Prostate gland (tissue), 2 donors: Measurements from ENCODE around the gene TXNL4A. TPM values are rescaled to one million over a fixed set of nuclear protein-coding genes. Genes with fewer than 3 reads are reported as not detected.

Experiments
- DNase-seq: peaks from one replicate; pipeline ENCODE4 v3.0.0-alpha.2; 2019; ENCODE audit warnings: low spot score
- H3K27ac ChIP-seq, 2 donors: fragments of 200-600 bp; sonication (generic); 2 replicates each; pipeline ENCODE4 v1.5.1; 2017 to 2019
- H3K27me3 ChIP-seq: fragments of 200-600 bp; sonication (generic); replicated peaks from 2 replicates; pipeline ENCODE4 v1.5.1; 2019; ENCODE audit not compliant: insufficient read depth
- H3K36me3 ChIP-seq, 2 donors: fragments of 200-600 bp; sonication (generic); 1 replicate in 1 of 2; 2 replicates in 1 of 2; pipeline versions ENCODE4 v1.5.1 to v1.8.1; 2017 to 2019
- H3K4me1 ChIP-seq: fragments of 200-600 bp; sonication (generic); replicated peaks from 2 replicates; pipeline ENCODE4 v1.5.1; 2019
- H3K4me3 ChIP-seq, 2 donors: fragments of 200-600 bp; sonication (generic); 2 replicates each; pipeline ENCODE4 v1.5.1; 2017 to 2019
- H3K9me3 ChIP-seq: fragments of 200-600 bp; sonication (generic); 2 replicates; pipeline ENCODE4 v1.5.1; 2017
- CTCF ChIP-seq, 4 experiments: fragments of 200-600 bp in 2 of 4; fragments of 450-650 bp in 2 of 4; sonication (generic) in 2 of 4; IDR thresholded peaks; 1 replicate in 3 of 4; 2 replicates in 1 of 4; pipeline ENCODE4 v1.5.1; 2016 to 2019; ENCODE audit warnings: antibody characterized with exemption in 4 of 4, mild to moderate bottlenecking in 2 of 4, moderate library complexity in 2 of 4
- POLR2A ChIP-seq: fragments of 450-650 bp; IDR thresholded peaks from one replicate; pipeline ENCODE4 v1.6.1; 2016; ENCODE audit warnings: antibody characterized with exemption, mild to moderate bottlenecking
- POLR2AphosphoS5 ChIP-seq: sonication (generic); formaldehyde crosslinking; IDR thresholded peaks from one replicate; pipeline ENCODE4 v1.6.1; 2017; ENCODE audit warnings: antibody characterized with exemption
- WGBS: methylation state at CpG from one replicate; pipeline ENCODE4 v1.1.5; 2018; 5-methylcytosine and 5-hydroxymethylcytosine counted together
- intact Hi-C: fragments of 100-400 bp; cut with DNase I; formaldehyde crosslinking; loops from one replicate; pipeline ENCODE4 v1.14.2; 2022
- total RNA-seq, 2 donors: library from RNA; depleted of rRNA; stranded (reverse); fragments of >200 nt; gene quantifications; one replicate each; pipeline ENCODE4 v1.1.0, GENCODE V29; 2016

The TXNL4A gene
- total RNA-seq, 2 donors from 2014 or later = 25.4 to 35.2 TPM

GRCh38 chr18:79945118-79946042 lies 43.0 kb downstream of the TXNL4A start:
- H3K36me3 ChIP-seq = no peaks in the 10 kb centered on the region
- DNase-seq = no peak
- intact Hi-C loops = loop anchor here (10.0 kb wide), 1 partner anchor 261 kb away; no protein-coding TSS in a partner anchor
- no peaks in the 10 kb centered on the region for H3K27me3 ChIP-seq
- peaks cover 13% of the 10 kb centered on the region for H3K4me1 ChIP-seq
- TF ChIP-seq CTCF (IDR thresholded peaks at IDR 0.05) (no peak), POLR2AphosphoS5 (no peak), POLR2A (no peak)
- no peaks in the 10 kb centered on the region for H3K9me3 ChIP-seq
- H3K27ac ChIP-seq = no peak overlapping the region
- H3K4me3 ChIP-seq = no peak overlapping the region
- WGBS = 72% methylated on average over 17 of the region's 17 CpGs

GRCh38 chr18:79944746-79945117 lies 43.6 kb downstream of the TXNL4A start:
- TF ChIP-seq CTCF (IDR thresholded peaks at IDR 0.05) (no peak), POLR2AphosphoS5 (no peak), POLR2A (no peak)
- Histone ChIP-seq H3K27ac (no peak overlapping the region), H3K9me3 (no peaks in the 10 kb centered on the region), H3K4me1 (peaks cover 8% of the 10 kb centered on the region), H3K4me3 (no peak overlapping the region), H3K36me3 (no peaks in the 10 kb centered on the region), H3K27me3 (no peaks in the 10 kb centered on the region)
- no peak for DNase-seq
- intact Hi-C loops = loop anchor here (10.0 kb wide), 1 partner anchor 260 kb away; no protein-coding TSS in a partner anchor
- 71% methylated on average over 3 of the region's 3 CpGs for WGBS

- Histone ChIP-seq H3K27me3 (no peaks in the 10 kb centered on the region), H3K4me3 (no peak overlapping the region), H3K4me1 (peaks cover 8% of the 10 kb centered on the region), H3K9me3 (no peaks in the 10 kb centered on the region), H3K27ac (no peak overlapping the region), H3K36me3 (no peaks in the 10 kb centered on the region)
- intact Hi-C loops = loop anchor here (10.0 kb wide), 1 partner anchor 259 kb away; no protein-coding TSS in a partner anchor
- DNase-seq = no peak
- TF ChIP-seq CTCF (IDR thresholded peaks at IDR 0.05) = no peak
- no peak for TF ChIP-seq POLR2AphosphoS5
- TF ChIP-seq POLR2A = no peak
- WGBS = 59% methylated on average over 11 of the region's 11 CpGs
Observed at GRCh38 chr18:79944126-79944731, 44.1 kb downstream of the TXNL4A start.

- Histone ChIP-seq H3K27ac (no peak overlapping the region), H3K4me3 (no peak overlapping the region), H3K9me3 (no peaks in the 10 kb centered on the region), H3K36me3 (no peaks in the 10 kb centered on the region), H3K4me1 (peaks cover 8% of the 10 kb centered on the region), H3K27me3 (no peaks in the 10 kb centered on the region)
- WGBS = 89% methylated on average over 17 of the region's 20 CpGs
- intact Hi-C loops = loop anchor here (10.0 kb wide), 1 partner anchor 259 kb away; no protein-coding TSS in a partner anchor
- no peak for DNase-seq
- TF ChIP-seq POLR2A = no peak
- TF ChIP-seq CTCF (IDR thresholded peaks at IDR 0.05) = no peak
Observed at GRCh38 chr18:79943608-79944125, 44.7 kb downstream of the TXNL4A start.
